Measurements from ENCODE around the gene ZNF442. TPM values are rescaled to one million over a fixed set of nuclear protein-coding genes. Genes with fewer than 3 reads are reported as not detected.
"Not testable (repeated sequence)": the region's sequence is repeated elsewhere in the genome, so short reads cannot be mapped to it uniquely, and the experiment has no call there.

The ZNF442 gene
- polyA plus RNA-seq (2013, experiment 1 of 2): 1.6 TPM
- 2.4 TPM for polyA plus RNA-seq (2013, experiment 2 of 2)

DNA sequence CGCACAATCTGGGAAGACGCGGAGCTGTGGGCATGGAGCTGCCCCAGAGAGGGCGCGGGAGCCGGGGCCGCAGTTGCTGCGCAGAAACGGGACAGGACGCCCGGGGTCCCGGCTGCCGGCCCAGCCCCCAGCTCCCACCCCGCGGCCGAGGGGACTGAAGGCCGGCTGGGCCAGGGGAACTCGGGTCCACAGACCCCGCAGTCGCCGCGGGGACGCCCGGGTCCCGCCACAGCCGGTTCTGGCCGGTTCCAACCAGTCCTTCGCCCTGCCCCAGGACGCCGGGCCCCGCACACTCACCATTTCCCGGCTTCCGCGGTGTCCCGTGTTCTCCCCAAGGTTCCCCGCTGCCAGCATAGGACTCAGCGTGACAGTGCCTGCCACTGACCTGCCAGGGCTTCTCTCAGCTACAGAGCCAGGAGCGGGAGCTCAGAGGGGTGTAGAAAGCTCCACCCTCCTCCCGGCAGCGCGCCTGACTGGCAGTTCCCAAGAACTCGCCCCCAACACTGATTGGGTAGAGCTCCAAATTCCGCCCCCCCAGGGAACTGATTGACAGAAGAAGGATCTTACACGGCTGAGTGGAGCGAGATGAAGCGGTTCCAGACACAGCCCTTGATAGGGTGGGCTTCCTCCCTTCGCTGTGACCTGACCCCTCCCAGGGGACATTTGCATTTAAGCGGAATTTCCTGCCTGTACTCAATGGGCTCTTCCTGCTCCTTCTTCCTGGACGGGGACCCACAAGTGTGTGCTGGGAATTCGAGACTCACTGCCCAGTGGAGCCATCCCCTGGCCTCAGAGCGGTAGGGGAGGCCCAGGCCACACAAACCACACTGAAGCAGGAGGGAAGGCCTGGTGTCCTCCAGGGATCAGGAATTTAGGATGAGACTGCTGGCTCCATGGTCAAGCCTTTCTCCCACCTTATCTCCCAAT, at the start of gene ZNF442:
Gene ZNF442, minus strand, starts transcription at position 448 of the 927 bp plus-strand sequence. CDS start 2,052 bp downstream, outside the sequence.
- H3K27ac ChIP-seq (ENCODE audit: low read depth, low read length, severe bottlenecking): peak within 1 kb of the TSS; percentile 95
- WGBS, 2 experiments (ENCODE audit: insufficient coverage in 2 of 2): 0 to 1% methylated on average over 39 to 44 of the region's 51 CpGs

GRCh38 chr19:12411893-12412292, 46.4 kb upstream of the ZNF442 start:
- H3K9me3 ChIP-seq (ENCODE audit: control insufficient read depth, low read length): no peaks in the 10 kb centered on the region
- no peaks in the 10 kb centered on the region for H3K36me3 ChIP-seq (ENCODE audit: control insufficient read depth, insufficient read depth, low read length)
- no peak overlapping the region for H3K4me3 ChIP-seq (ENCODE audit: extremely low read depth, insufficient read depth, low read length, poor library complexity, severe bottlenecking)
- WGBS, 2 experiments (ENCODE audit: insufficient coverage in 2 of 2): 75 to 91% methylated on average over 1 to 2 of the region's 2 CpGs
- no peak overlapping the region for H3K27ac ChIP-seq (ENCODE audit: low read depth, low read length, severe bottlenecking)
- no peaks in the 10 kb centered on the region for H3K4me1 ChIP-seq (ENCODE audit: control insufficient read depth, insufficient read depth, low read length, poor library complexity, severe bottlenecking)

More for the DNA sequence above, at the start of gene ZNF442:
- Histone ChIP-seq H3K36me3 (ENCODE audit: control insufficient read depth, insufficient read depth, low read length) (peaks cover 7% of the 10 kb centered on the region), H3K4me3 (ENCODE audit: extremely low read depth, insufficient read depth, low read length, poor library complexity, severe bottlenecking) (peak within 1 kb of the TSS; percentile 76), H3K9me3 (ENCODE audit: control insufficient read depth, low read length) (peaks cover 26% of the 10 kb centered on the region), H3K4me1 (ENCODE audit: control insufficient read depth, insufficient read depth, low read length, poor library complexity, severe bottlenecking) (no peaks in the 10 kb centered on the region)

DNA sequence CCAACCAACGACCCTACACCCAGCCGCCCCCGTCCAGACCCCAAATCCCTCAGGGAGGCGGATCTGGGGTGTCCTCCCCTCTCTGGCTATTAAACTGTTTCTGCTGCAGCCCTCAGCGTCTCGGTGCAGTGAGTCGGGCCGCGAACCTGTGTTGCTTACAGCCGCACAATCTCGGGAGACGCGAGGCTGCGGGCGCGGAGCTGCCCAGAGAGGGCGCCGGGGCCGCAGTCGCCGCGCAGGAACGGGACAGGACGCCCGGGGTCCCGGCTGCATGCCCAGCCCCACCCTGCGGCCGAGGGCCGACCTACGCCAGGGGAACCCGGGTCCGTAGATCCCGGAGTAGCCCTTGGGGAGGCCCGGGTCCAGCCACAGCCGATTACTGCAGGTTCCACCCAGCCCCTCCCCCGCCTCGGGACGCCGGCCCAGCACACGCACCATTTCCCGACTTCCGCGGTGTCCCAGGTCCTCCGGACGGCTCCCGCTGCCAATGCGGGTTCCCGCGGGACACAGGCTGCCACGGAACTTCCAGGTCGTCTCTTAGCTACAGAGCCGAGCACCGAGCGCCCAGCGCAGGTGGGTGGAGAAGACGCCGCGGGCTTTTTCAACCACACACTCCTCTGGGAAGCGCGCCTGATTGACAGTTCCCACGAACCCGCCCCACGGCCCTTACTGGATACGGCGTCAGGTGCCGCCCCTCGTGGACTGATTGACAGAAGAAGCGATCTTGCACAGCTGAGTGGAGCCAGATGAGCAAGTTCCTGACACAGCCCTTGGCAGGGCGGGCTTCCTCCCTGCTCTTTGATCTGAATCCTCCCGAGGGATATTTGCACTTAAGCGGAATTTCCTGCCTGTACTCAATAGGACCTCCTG, 35.4 kb upstream of the ZNF442 start, which contains the start of gene ZNF799:
Gene ZNF799, minus strand, starts transcription at position 639 of the 870 bp plus-strand sequence. Its CDS starts 201 bp downstream, at position 438.
- Histone ChIP-seq H3K36me3 (ENCODE audit: control insufficient read depth, insufficient read depth, low read length) (no peaks in the 10 kb centered on the region), H3K4me3 (ENCODE audit: extremely low read depth, insufficient read depth, low read length, poor library complexity, severe bottlenecking) (peak within 1 kb of the TSS; percentile 65), H3K9me3 (ENCODE audit: control insufficient read depth, low read length) (peaks cover 4% of the 10 kb centered on the region), H3K4me1 (ENCODE audit: control insufficient read depth, insufficient read depth, low read length, poor library complexity, severe bottlenecking) (no peaks in the 10 kb centered on the region), H3K27ac (ENCODE audit: low read depth, low read length, severe bottlenecking) (peak within 1 kb of the TSS; percentile 69)
- 0% methylated on average over 53 to 56 of the region's 71 CpGs for WGBS, 2 experiments (ENCODE audit: insufficient coverage in 2 of 2)

DNA sequence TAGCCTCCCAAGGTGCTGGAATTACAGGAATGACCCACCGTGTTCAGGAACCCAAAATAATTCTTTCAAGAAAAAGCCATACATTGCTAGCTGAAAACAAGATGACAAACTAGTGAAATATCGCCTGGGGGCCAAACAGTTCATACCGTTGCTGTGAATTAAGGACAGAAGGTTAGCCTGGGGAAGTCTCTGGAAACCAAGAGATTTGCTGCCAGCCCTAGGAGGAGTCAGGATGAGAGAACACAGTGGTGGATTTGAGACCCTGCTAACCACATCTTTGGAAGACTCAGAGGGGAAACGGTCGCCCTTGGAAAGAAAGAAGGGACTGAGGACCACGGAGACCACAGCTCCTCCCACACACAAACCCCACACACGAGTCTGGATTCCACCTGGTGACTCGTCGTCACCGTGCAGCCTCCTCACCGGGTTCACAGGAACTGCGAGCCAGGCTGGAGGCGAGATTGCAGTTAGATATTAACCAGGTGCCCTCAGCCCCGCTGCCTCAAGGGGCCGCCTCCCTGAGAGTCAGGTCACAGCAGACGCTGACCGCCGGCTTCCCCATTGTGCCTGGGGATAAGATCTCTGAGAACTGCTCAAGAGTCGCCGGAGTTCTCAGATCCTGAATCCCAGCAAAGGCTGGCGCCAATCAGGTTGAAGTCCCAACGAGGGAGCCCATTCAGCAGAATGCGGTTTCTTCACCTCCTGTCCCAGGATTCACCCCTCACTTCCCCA, 34.6 kb upstream of the ZNF442 start:
- WGBS, 2 experiments (ENCODE audit: insufficient coverage in 2 of 2): 2 to 10% methylated on average over 14 to 15 of the region's 23 CpGs
- peak overlapping the region; percentile 65 for H3K4me3 ChIP-seq (ENCODE audit: extremely low read depth, insufficient read depth, low read length, poor library complexity, severe bottlenecking)
- H3K27ac ChIP-seq (ENCODE audit: low read depth, low read length, severe bottlenecking): peak overlapping the region; percentile 69
- not testable (repeated sequence) for H3K9me3 ChIP-seq (ENCODE audit: control insufficient read depth, low read length); H3K36me3 ChIP-seq (ENCODE audit: control insufficient read depth, insufficient read depth, low read length); H3K4me1 ChIP-seq (ENCODE audit: control insufficient read depth, insufficient read depth, low read length, poor library complexity, severe bottlenecking)

DNA sequence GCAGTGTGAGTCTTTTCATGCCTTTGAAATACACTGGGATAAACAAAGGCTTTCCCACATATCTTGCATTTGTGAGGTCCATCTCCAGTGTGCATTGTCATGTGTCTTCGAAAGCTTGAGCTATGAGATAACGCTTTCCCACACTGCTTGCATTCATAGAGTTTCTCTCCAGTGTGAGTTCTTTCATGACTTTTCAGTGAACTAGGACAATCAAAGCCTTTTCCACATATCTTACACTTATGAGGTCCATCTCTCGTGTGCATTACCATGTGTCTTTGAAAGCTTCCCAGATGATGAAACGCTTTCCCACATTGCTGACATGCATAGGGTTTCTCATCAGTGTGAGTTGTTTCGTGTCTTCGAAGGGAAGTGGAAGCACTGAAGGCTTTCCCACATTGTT, 25.7 kb upstream of the ZNF442 start:
- not testable (repeated sequence) for H3K4me3 ChIP-seq (ENCODE audit: extremely low read depth, insufficient read depth, low read length, poor library complexity, severe bottlenecking); H3K4me1 ChIP-seq (ENCODE audit: control insufficient read depth, insufficient read depth, low read length, poor library complexity, severe bottlenecking); H3K27ac ChIP-seq (ENCODE audit: low read depth, low read length, severe bottlenecking)
- Histone ChIP-seq H3K9me3 (ENCODE audit: control insufficient read depth, low read length) (peaks cover 21% of the 10 kb centered on the region), H3K36me3 (ENCODE audit: control insufficient read depth, insufficient read depth, low read length) (peaks cover 45% of the 10 kb centered on the region)
- 89 to 95% methylated on average over 5 to 6 of the region's 6 CpGs for WGBS, 2 experiments (ENCODE audit: insufficient coverage in 2 of 2)

DNA sequence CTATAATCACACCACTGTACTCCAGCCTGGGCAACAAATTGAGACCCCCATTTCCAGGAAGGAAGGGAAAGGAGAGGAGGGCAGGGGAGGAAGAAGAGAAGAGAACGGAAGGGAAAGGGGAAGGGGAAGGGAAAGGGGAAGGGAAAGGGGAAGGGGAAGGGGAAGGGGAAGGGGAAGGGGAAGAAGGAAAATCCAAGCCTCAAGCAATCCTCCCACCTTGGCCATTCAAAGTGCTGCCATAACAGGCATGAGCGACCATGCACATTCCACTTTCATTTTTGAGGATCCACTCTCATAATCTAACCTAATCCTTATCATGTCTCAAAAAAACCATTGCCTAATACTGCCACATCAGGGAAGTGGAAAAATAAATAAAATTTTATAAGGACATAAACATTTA, 20.9 kb upstream of the ZNF442 start:
- peaks cover 29% of the 10 kb centered on the region for H3K36me3 ChIP-seq (ENCODE audit: control insufficient read depth, insufficient read depth, low read length)
- H3K4me1 ChIP-seq (ENCODE audit: control insufficient read depth, insufficient read depth, low read length, poor library complexity, severe bottlenecking); H3K4me3 ChIP-seq (ENCODE audit: extremely low read depth, insufficient read depth, low read length, poor library complexity, severe bottlenecking); H3K9me3 ChIP-seq (ENCODE audit: control insufficient read depth, low read length); H3K27ac ChIP-seq (ENCODE audit: low read depth, low read length, severe bottlenecking): not testable (repeated sequence)
- no CpG with 5 or more reads among the region's 2 CpGs for WGBS, 2 experiments (ENCODE audit: insufficient coverage in 2 of 2)

- Histone ChIP-seq H3K27ac (ENCODE audit: low read depth, low read length, severe bottlenecking) (no peak overlapping the region), H3K4me1 (ENCODE audit: control insufficient read depth, insufficient read depth, low read length, poor library complexity, severe bottlenecking) (no peaks in the 10 kb centered on the region), H3K9me3 (ENCODE audit: control insufficient read depth, low read length) (peaks cover 49% of the 10 kb centered on the region), H3K36me3 (ENCODE audit: control insufficient read depth, insufficient read depth, low read length) (peaks cover 7% of the 10 kb centered on the region), H3K4me3 (ENCODE audit: extremely low read depth, insufficient read depth, low read length, poor library complexity, severe bottlenecking) (no peak overlapping the region)
- WGBS, 2 experiments (ENCODE audit: insufficient coverage in 2 of 2): 100% methylated on average over 1 of the region's 2 CpGs
These were observed 14.9 kb upstream of the ZNF442 start for GRCh38 chr19:12380444-12380737.

DNA sequence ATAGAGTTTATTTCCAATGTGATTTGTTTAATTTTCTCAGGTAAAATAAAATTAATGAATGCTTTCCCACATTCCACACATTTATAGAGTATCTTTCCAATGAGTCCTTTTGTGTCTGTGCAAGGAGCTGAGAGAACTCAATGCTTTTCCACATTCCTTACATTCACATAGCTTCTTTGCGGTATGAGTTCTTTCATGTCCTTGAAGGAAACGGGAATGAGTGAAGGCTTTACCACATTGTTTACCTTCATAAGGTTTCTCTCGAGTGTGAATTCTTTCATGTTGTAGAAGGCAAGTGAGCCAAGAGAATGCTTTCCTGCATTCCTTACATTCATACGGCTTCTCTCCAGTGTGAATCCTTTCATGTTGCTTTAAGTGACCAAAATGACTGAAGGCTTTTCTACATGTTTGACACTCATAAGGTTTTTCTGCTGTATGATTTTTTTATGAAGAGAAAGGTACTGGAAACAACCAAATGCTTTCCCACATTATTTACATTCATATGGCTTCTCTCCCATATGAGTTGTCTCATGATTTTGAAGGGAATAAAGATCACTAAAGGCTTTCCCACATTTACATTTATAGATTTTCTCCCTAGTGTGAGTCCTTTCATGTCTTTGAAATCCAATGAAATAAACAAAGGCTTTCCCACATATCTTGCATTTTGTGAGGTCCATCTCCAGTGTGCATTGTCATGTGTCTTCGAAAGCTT, 14.4 kb upstream of the ZNF442 start:
- Histone ChIP-seq H3K4me3 (ENCODE audit: extremely low read depth, insufficient read depth, low read length, poor library complexity, severe bottlenecking) (no peak overlapping the region), H3K36me3 (ENCODE audit: control insufficient read depth, insufficient read depth, low read length) (peaks cover 7% of the 10 kb centered on the region), H3K27ac (ENCODE audit: low read depth, low read length, severe bottlenecking) (no peak overlapping the region), H3K9me3 (ENCODE audit: control insufficient read depth, low read length) (peaks cover 49% of the 10 kb centered on the region), H3K4me1 (ENCODE audit: control insufficient read depth, insufficient read depth, low read length, poor library complexity, severe bottlenecking) (no peaks in the 10 kb centered on the region)
- 81 to 94% methylated on average over 3 of the region's 5 CpGs for WGBS, 2 experiments (ENCODE audit: insufficient coverage in 2 of 2)

DNA sequence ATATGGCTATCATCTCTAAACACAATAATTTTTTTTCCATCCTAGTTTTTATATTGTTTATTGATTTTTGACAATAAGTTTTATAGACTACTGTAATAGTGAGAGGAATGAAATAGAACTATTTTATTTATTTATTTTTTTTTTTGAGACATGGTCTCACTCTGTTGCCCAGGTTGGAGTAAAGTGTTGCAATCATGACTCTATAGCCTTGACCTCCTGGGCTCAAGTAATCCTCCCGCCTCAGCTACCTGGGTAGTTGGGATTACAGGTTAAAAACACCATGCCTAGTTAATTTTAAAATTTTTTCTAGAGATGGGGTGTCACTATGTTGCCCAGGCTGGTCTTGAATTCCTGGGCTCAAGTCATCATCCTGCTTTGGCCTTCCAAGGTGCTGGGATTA, 8.5 kb upstream of the ZNF442 start:
- Histone ChIP-seq H3K9me3 (ENCODE audit: control insufficient read depth, low read length) (peaks cover 30% of the 10 kb centered on the region), H3K27ac (ENCODE audit: low read depth, low read length, severe bottlenecking) (no peak overlapping the region), H3K4me3 (ENCODE audit: extremely low read depth, insufficient read depth, low read length, poor library complexity, severe bottlenecking) (no peak overlapping the region), H3K4me1 (ENCODE audit: control insufficient read depth, insufficient read depth, low read length, poor library complexity, severe bottlenecking) (no peaks in the 10 kb centered on the region), H3K36me3 (ENCODE audit: control insufficient read depth, insufficient read depth, low read length) (no peaks in the 10 kb centered on the region)
- WGBS, 2 experiments (ENCODE audit: insufficient coverage in 2 of 2): no CpG with 5 or more reads among the region's 1 CpG
